IMR-90 (cell line): ENCODE measurements around the gene CCDC27. TPM values are rescaled to one million over a fixed set of nuclear protein-coding genes. Genes with fewer than 3 reads are reported as not detected.

Experiments used
- ATAC-seq: fragments of 200-7000 bp; cut with Tn5 transposase; 2 replicates; pipeline ENCODE4 v1.9.1; 2020; ENCODE audit warnings: low read depth, mild to moderate bottlenecking, moderate library complexity
- BruUV-seq: library from RNA; stranded (reverse); fragments of 400-500 nt; replicated peaks from 2 replicates; lab custom pipeline; 2021; lab: Mats Ljungman, UMichigan
- CTCF ChIA-PET: fragments of 300-600 bp; formaldehyde crosslinking; extraction: SDS; loops from one replicate; lab custom pipeline; 2021; ENCODE audit warnings: antibody characterized with exemption; lab: Yijun Ruan, JAX
- POLR2A ChIA-PET: fragments of 300-600 bp; sonication (Branson Sonifier 250); formaldehyde crosslinking; loops from one replicate; lab custom pipeline; 2022; ENCODE audit warnings: antibody characterized with exemption; ENCODE audit not compliant: unreplicated experiment; lab: Charles Lee
- DNase-seq: peaks from one replicate; pipeline ENCODE4 v3.0.0; 2013
- H2AFZ ChIP-seq: replicated peaks from 2 replicates; pipeline ENCODE3; 2013; ENCODE audit warnings: low read length, mild to moderate bottlenecking; ENCODE audit not compliant: poor library complexity
- H2AK5ac ChIP-seq: 2 replicates; pipeline ENCODE4 v1.6.1; 2013; ENCODE audit warnings: low read depth, low read length, inconsistent platforms
- H2AK9ac ChIP-seq: replicated peaks from 2 replicates; pipeline ENCODE3; 2013; ENCODE audit warnings: mild to moderate bottlenecking, low read depth, low read length, moderate library complexity; ENCODE audit not compliant: poor library complexity
- H2BK120ac ChIP-seq: 2 replicates; pipeline ENCODE4 v1.6.1; 2013; ENCODE audit warnings: low read depth, low read length, inconsistent platforms
- H2BK15ac ChIP-seq: 3 replicates; pipeline ENCODE4 v1.6.1; 2013; ENCODE audit warnings: low read depth, low read length, inconsistent platforms
- H2BK20ac ChIP-seq: 2 replicates; pipeline ENCODE4 v1.6.1; 2013; ENCODE audit warnings: low read depth, mild to moderate bottlenecking, inconsistent platforms, low read length, moderate library complexity
- H2BK5ac ChIP-seq: 2 replicates; pipeline ENCODE4 v1.6.1; 2013; ENCODE audit warnings: mild to moderate bottlenecking, low read depth, low read length, inconsistent platforms; ENCODE audit not compliant: poor library complexity, severe bottlenecking
- H3K14ac ChIP-seq: replicated peaks from 2 replicates; pipeline ENCODE4 v1.6.1; 2013; ENCODE audit warnings: low read depth, low read length, inconsistent platforms
- H3K18ac ChIP-seq: 2 replicates; pipeline ENCODE4 v1.6.1; 2013; ENCODE audit warnings: low read depth, low read length, control low read depth
- H3K23ac ChIP-seq: 2 replicates; pipeline ENCODE4 v1.6.1; 2013; ENCODE audit warnings: low read depth, low read length, inconsistent platforms
- H3K27ac ChIP-seq: 2 replicates; pipeline ENCODE4 v1.5.1; 2013; ENCODE audit warnings: mild to moderate bottlenecking, control low read depth, low read length; ENCODE audit not compliant: insufficient read depth
- H3K27me3 ChIP-seq: 2 replicates; pipeline ENCODE4 v1.6.1; 2013; ENCODE audit warnings: low read length; ENCODE audit not compliant: control insufficient read depth, insufficient read depth
- H3K36me3 ChIP-seq: 2 replicates; pipeline ENCODE4 v1.6.1; 2013; ENCODE audit warnings: low read length, mixed read lengths; ENCODE audit not compliant: control insufficient read depth, insufficient read depth
- H3K4ac ChIP-seq: 2 replicates; pipeline ENCODE4 v1.6.1; 2013; ENCODE audit warnings: low read depth, low read length, inconsistent platforms
- H3K4me1 ChIP-seq: 2 replicates; pipeline ENCODE4 v1.6.1; 2013; ENCODE audit warnings: low read length, mixed read lengths; ENCODE audit not compliant: control insufficient read depth, insufficient read depth
- H3K4me2 ChIP-seq: 2 replicates; pipeline ENCODE4 v1.6.1; 2013; ENCODE audit warnings: low read depth, mild to moderate bottlenecking, control low read depth, low read length, moderate library complexity
- H3K4me3 ChIP-seq: 2 replicates; pipeline ENCODE4 v1.5.1; 2013; ENCODE audit warnings: low read depth, mild to moderate bottlenecking, control low read depth, low read length, moderate library complexity; ENCODE audit not compliant: insufficient read depth
- H3K56ac ChIP-seq: 2 replicates; pipeline ENCODE4 v1.6.1; 2013; ENCODE audit warnings: low read length, inconsistent platforms; ENCODE audit not compliant: insufficient read depth; ENCODE audit errors: extremely low read depth
- H3K79me1 ChIP-seq, 2 experiments: 2 replicates each; pipeline ENCODE4 v1.6.1; 2013; ENCODE audit warnings: low read length in 2 of 2, inconsistent platforms in 1 of 2, low read depth in 1 of 2
- H3K9ac ChIP-seq: 2 replicates; pipeline ENCODE4 v1.6.1; 2013; ENCODE audit warnings: low read depth, low read length, control low read depth
- H3K9me1 ChIP-seq: 2 replicates; pipeline ENCODE4 v1.6.1; 2013; ENCODE audit warnings: low read length, inconsistent platforms; ENCODE audit not compliant: insufficient read depth
- H3K9me3 ChIP-seq: 2 replicates; pipeline ENCODE4 v1.6.1; 2013; ENCODE audit warnings: low read length; ENCODE audit not compliant: control insufficient read depth, insufficient read depth
- H4K20me1 ChIP-seq: 2 replicates; pipeline ENCODE4 v1.6.1; 2013; ENCODE audit warnings: low read length, inconsistent platforms; ENCODE audit not compliant: insufficient read depth
- H4K5ac ChIP-seq: 2 replicates; pipeline ENCODE4 v1.6.1; 2013; ENCODE audit warnings: mild to moderate bottlenecking, low read depth, low read length, control low read depth
- H4K8ac ChIP-seq, 2 experiments: 2 replicates each; pipeline ENCODE4 v1.6.1; 2013; ENCODE audit warnings: low read depth in 2 of 2, low read length in 2 of 2, control low read depth in 1 of 2, inconsistent platforms in 1 of 2
- H4K91ac ChIP-seq: 2 replicates; pipeline ENCODE4 v1.6.1; 2013; ENCODE audit warnings: low read depth, low read length, inconsistent platforms; ENCODE audit not compliant: insufficient read depth
- BHLHE40 ChIP-seq: fragments of 150-350 bp; IDR thresholded peaks from 2 replicates; pipeline ENCODE4 v1.6.1; 2016; ENCODE audit warnings: mild to moderate bottlenecking, low read depth, low read length
- CEBPB ChIP-seq: IDR thresholded peaks from 2 replicates; pipeline ENCODE4 v1.6.1; 2012; ENCODE audit warnings: low read depth, low read length, improper control_type of control experiment
- CHD1 ChIP-seq: IDR thresholded peaks from 2 replicates; pipeline ENCODE4 v1.6.1; 2012; ENCODE audit warnings: low read depth, low read length, improper control_type of control experiment
- CTCF ChIP-seq: conservative IDR thresholded peaks from 2 replicates; pipeline ENCODE4 v1.5.1; 2012; ENCODE audit warnings: mild to moderate bottlenecking, low read depth, low read length, improper control_type of control experiment
- FOS ChIP-seq: fragments of 150-350 bp; IDR thresholded peaks from 2 replicates; pipeline ENCODE4 v1.6.1; 2016; ENCODE audit warnings: low read depth, low read length
- MAFK ChIP-seq: IDR thresholded peaks from 2 replicates; pipeline ENCODE4 v1.6.1; 2012; ENCODE audit warnings: low read depth, low read length, improper control_type of control experiment
- MAZ ChIP-seq: IDR thresholded peaks from 2 replicates; pipeline ENCODE4 v1.6.1; 2012; ENCODE audit warnings: low read depth, mild to moderate bottlenecking, low read length, improper control_type of control experiment, moderate library complexity, borderline replicate concordance
- MXI1 ChIP-seq: IDR thresholded peaks from 2 replicates; pipeline ENCODE4 v1.6.1; 2012; ENCODE audit warnings: low read depth, mild to moderate bottlenecking, low read length, moderate library complexity, borderline replicate concordance
- NFE2L2 ChIP-seq: fragments of 150-350 bp; IDR thresholded peaks from 2 replicates; pipeline ENCODE4 v1.6.1; 2016; ENCODE audit warnings: low read depth, mild to moderate bottlenecking, low read length
- POLR2A ChIP-seq: IDR thresholded peaks from 2 replicates; pipeline ENCODE4 v1.6.1; 2012; ENCODE audit warnings: mild to moderate bottlenecking, low read depth, low read length
- RAD21 ChIP-seq: IDR thresholded peaks from 2 replicates; pipeline ENCODE4 v1.6.1; 2012; ENCODE audit warnings: low read length, improper control_type of control experiment
- RCOR1 ChIP-seq: IDR thresholded peaks from 2 replicates; pipeline ENCODE4 v1.6.1; 2012; ENCODE audit warnings: mild to moderate bottlenecking, low read length, improper control_type of control experiment; ENCODE audit not compliant: insufficient replicate concordance
- RFX5 ChIP-seq: IDR thresholded peaks from 2 replicates; pipeline ENCODE4 v1.8.0; 2012; ENCODE audit warnings: low read depth, mild to moderate bottlenecking, low read length, moderate library complexity
- SMC3 ChIP-seq: fragments of 150-350 bp; IDR thresholded peaks from 2 replicates; pipeline ENCODE4 v1.6.1; 2016; ENCODE audit warnings: low read depth, mild to moderate bottlenecking, antibody characterized with exemption, low read length, moderate library complexity
- USF2 ChIP-seq: fragments of 150-350 bp; IDR thresholded peaks from 2 replicates; pipeline ENCODE4 v1.6.1; 2017; ENCODE audit warnings: mild to moderate bottlenecking, antibody characterized with exemption, low read length, low read depth
- WGBS, 2 experiments: methylation state at CpG; one replicate each; pipeline versions ENCODE4 v1.1.5 to v1.1.7; 2013; ENCODE audit warnings: missing lambda C conversion rate in 2 of 2; ENCODE audit not compliant: insufficient read length in 1 of 2; ENCODE audit errors: extremely low coverage in 2 of 2; 5-methylcytosine and 5-hydroxymethylcytosine counted together
- dilution Hi-C: fragments of 300-500 bp; cut with HindIII; formaldehyde crosslinking; loops from one replicate; pipeline ENCODE4 v1.14.3; 2018; ENCODE audit warnings: low sequenced_read_pairs; ENCODE audit not compliant: unreplicated experiment
- in situ Hi-C: fragments of 300-500 bp; cut with MboI; formaldehyde crosslinking; loops from 3 replicates; pipeline ENCODE4 v1.14.3; 2019; ENCODE audit warnings: low sequenced_read_pairs, inconsistent platforms, mixed read lengths
- intact Hi-C: fragments of 100-400 bp; cut with micrococcal nuclease; formaldehyde crosslinking; loops from 2 replicates; pipeline ENCODE4 v1.10.0; 2022
- polyA plus RNA-seq, 3 experiments: library from polyadenylated mRNA; depleted of rRNA; stranded (reverse); fragments of >200 nt; gene quantifications; 2 replicates each; pipeline ENCODE4 v1.2.3, GENCODE V29; 2012; ENCODE audit warnings: low replicate concordance in 1 of 3
- total RNA-seq: library from RNA; depleted of rRNA; stranded (reverse); fragments of >200 nt; gene quantifications from 2 replicates; pipeline ENCODE4 v1.2.3, GENCODE V29; 2012
- TF ChIP-seq, protein P1 (sequence below): fragments of 150-350 bp; IDR thresholded peaks from 2 replicates; pipeline ENCODE4 v1.6.1; 2016; ENCODE audit warnings: low read depth, mild to moderate bottlenecking, low read length, moderate library complexity, borderline replicate concordance

Gene CCDC27
- total and polyA plus RNA-seq, 2 of the 4 experiments (the other 2 are of a cell fraction), result not detected

- dilution Hi-C loops (no loop called here), intact Hi-C loops (no loop called here), in situ Hi-C loops (no loop called here)
- Histone ChIP-seq H3K9ac (no peak overlapping the region), H4K91ac (no peak overlapping the region), H2BK15ac (no peak overlapping the region), H3K4me2 (no peak overlapping the region), H4K8ac (no peak overlapping the region), H3K23ac (no peak overlapping the region), H3K56ac (no peak overlapping the region), H2AK5ac (no peak overlapping the region), H2AFZ (no peak overlapping the region), H3K9me3 (peaks cover 2% of the 10 kb centered on the region), H2BK120ac (no peak overlapping the region), H3K14ac (no peak overlapping the region), H2BK20ac (no peak overlapping the region), H3K79me1 (no peaks in the 10 kb centered on the region), H3K18ac (no peak overlapping the region), H3K9me1 (no peaks in the 10 kb centered on the region), H3K27ac (no peak overlapping the region), H3K4ac (no peak overlapping the region), H3K4me3 (no peak overlapping the region), H2BK5ac (no peak overlapping the region), H4K5ac (no peak overlapping the region), H3K36me3 (no peaks in the 10 kb centered on the region), H2AK9ac (no peak overlapping the region), H3K27me3 (peaks cover 35% of the 10 kb centered on the region), H4K20me1 (no peaks in the 10 kb centered on the region), H3K4me1 (no peaks in the 10 kb centered on the region)
- ChIA-PET CTCF (no interaction called here), POLR2A (no interaction called here)
- no TSS peak for BruUV-seq
- TF ChIP-seq RAD21, result no peak
- TF ChIP-seq MXI1, result no peak
- TF ChIP-seq CHD1, result no peak
- no peak for TF ChIP-seq FOS
- TF ChIP-seq RFX5, result no peak
- TF ChIP-seq SMC3, result no peak
- TF ChIP-seq RCOR1, result no peak
- no peak for TF ChIP-seq POLR2A
- TF ChIP-seq MAZ, result no peak
- TF ChIP-seq NFE2L2, result no peak
- no peak for TF ChIP-seq CTCF
- TF ChIP-seq USF2, result no peak
- TF ChIP-seq BHLHE40, result no peak
- TF ChIP-seq CEBPB, result no peak
- TF ChIP-seq, protein P1, sequence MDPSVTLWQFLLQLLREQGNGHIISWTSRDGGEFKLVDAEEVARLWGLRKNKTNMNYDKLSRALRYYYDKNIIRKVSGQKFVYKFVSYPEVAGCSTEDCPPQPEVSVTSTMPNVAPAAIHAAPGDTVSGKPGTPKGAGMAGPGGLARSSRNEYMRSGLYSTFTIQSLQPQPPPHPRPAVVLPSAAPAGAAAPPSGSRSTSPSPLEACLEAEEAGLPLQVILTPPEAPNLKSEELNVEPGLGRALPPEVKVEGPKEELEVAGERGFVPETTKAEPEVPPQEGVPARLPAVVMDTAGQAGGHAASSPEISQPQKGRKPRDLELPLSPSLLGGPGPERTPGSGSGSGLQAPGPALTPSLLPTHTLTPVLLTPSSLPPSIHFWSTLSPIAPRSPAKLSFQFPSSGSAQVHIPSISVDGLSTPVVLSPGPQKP, result no peak
- no peak for TF ChIP-seq MAFK
- no CpG with 5 or more reads among the region's 6 CpGs for WGBS, 2 experiments
- ATAC-seq, result no peak
- no peak for DNase-seq
These were observed 6.9 kb downstream of the CCDC27 start for GRCh38 chr1:3759164-3759563.
